Measurements from ENCODE around the gene RARRES1.

RARRES1 gene

GRCh38 chr3:158777161-158777873 is 45.1 kb upstream of the RARRES1 start (continued):
- TF ChIP-seq ZNF529 (tag by site-specific recombination; IDR thresholded peaks at IDR 0.05; ENCODE audit: insufficient replicate concordance): no peak

- Histone ChIP-seq H3K4me3 (ENCODE audit: low read depth, low read length) (no peak overlapping the region), H3K9me3 (ENCODE audit: control insufficient read depth, insufficient read depth, low read depth, low read length) (no peaks in the 10 kb centered on the region), H3K27ac (ENCODE audit: extremely low read depth, low read depth, low read length) (no peak overlapping the region), H3K4me1 (ENCODE audit: control insufficient read depth, insufficient read depth, low read length) (no peaks in the 10 kb centered on the region), H3K36me3 (ENCODE audit: control insufficient read depth in 2 of 2, insufficient read depth in 1 of 2, low read length in 2 of 2) (no peaks in the 10 kb centered on the region)
- ChIA-PET POLR2A (no interaction called here), CTCF (no interaction called here)
- TF ChIP-seq ZNF558 (tag by site-specific recombination; IDR thresholded peaks at IDR 0.05): no peak
- TF ChIP-seq ZNF518A (tag by site-specific recombination; conservative IDR thresholded peaks at IDR 0.05; ENCODE audit: low read depth): no peak
- no peak for TF ChIP-seq ZNF704 (tag by site-specific recombination; IDR thresholded peaks at IDR 0.05)
- TF ChIP-seq PRDM2 (tag by site-specific recombination; IDR thresholded peaks at IDR 0.05; ENCODE audit: borderline replicate concordance): no peak
- TF ChIP-seq SP7 (tag by site-specific recombination; IDR thresholded peaks at IDR 0.05): no peak
- TF ChIP-seq ZNF501 (tag by site-specific recombination; IDR thresholded peaks at IDR 0.05): no peak
- no peak for TF ChIP-seq GFI1B (tag by site-specific recombination; IDR thresholded peaks at IDR 0.05)
- no peak for TF ChIP-seq PATZ1 (tag by site-specific recombination; IDR thresholded peaks at IDR 0.05)
- no peak for TF ChIP-seq ZNF629 (tag by site-specific recombination; IDR thresholded peaks at IDR 0.05)
- no peak for TF ChIP-seq KLF10 (tag by site-specific recombination; IDR thresholded peaks at IDR 0.05)
- TF ChIP-seq ZNF544 (tag by site-specific recombination; IDR thresholded peaks at IDR 0.05): no peak
- TF ChIP-seq ZNF302 (tag by site-specific recombination; IDR thresholded peaks at IDR 0.05; ENCODE audit: low read depth): no peak
- TF ChIP-seq CTCF (tag by site-specific recombination; IDR thresholded peaks at IDR 0.05): no peak
- no peak for TF ChIP-seq MEIS1 (CRISPR knock-in tag; IDR thresholded peaks at IDR 0.05; ENCODE audit: borderline replicate concordance)
- no peak for TF ChIP-seq ZNF202 (tag by site-specific recombination; IDR thresholded peaks at IDR 0.05; ENCODE audit: borderline replicate concordance)
- TF ChIP-seq FEZF1 (tag by site-specific recombination; IDR thresholded peaks at IDR 0.05): no peak
Observed at GRCh38 chr3:158776531-158776930, 44.3 kb upstream of the RARRES1 start.
